ENCODE data around the gene EFCAB13. TPM values are rescaled to one million over a fixed set of nuclear protein-coding genes. Genes with fewer than 3 reads are reported as not detected.

Gene EFCAB13
- total RNA-seq, 4 donors from 2014 or later = 6.0 to 12.7 (median 8.1) TPM

DNA sequence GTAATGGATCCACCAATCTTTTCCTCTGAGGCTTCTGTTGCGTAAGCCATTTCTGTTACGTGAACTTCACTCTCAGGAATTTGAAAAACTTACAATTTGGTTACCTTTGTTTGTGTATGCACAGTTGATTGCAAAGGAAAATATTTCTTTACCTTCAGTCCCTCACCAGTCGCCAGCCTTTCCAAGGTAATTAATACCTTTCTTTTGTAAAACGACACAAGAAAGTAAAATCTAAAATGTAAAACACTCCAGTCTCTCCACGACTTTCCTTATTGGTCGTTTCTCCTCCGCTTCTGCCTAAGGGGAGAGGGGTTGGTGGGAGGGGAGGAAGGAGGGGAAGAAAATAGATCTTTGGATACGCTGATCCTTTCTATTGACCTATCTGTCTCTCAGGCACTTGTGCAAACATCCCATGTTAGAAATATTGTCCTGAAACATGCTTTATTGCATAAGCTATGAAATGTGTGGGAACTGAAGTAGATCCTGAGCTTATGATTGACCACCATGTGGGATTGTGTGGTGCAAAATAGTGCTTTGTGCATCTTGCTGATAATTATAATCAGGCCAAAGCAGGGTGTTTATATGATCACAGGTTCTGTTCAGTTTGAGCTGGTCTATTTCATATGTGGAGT lies 32.4 kb upstream of the EFCAB13 start:
- WGBS, 2 donors (ENCODE audit: low coverage in 1 of 2) = 87 to 88% methylated on average over 7 to 8 of the region's 8 CpGs
- intact Hi-C loops (cut with DNase I; ENCODE audit: low total_unique reads) = no loop called here
- Histone ChIP-seq H3K9me3 (no peaks in the 10 kb centered on the region), H3K27ac (no peak overlapping the region), H3K4me1 (peaks cover 0 to 15% (median 3%) of the 10 kb centered on the region in 4 donors), H3K27me3 (no peaks in the 10 kb centered on the region), H3K4me3 (no peak overlapping the region), H3K36me3 (peaks cover 0 to 4% (median 0%) of the 10 kb centered on the region in 4 donors)
- in situ Hi-C loops (cut with MboI; ENCODE audit: low pct_ligation_motif_present in 1 of 4, low pct_unique_long_range_greater_than_20kb in 1 of 4, low sequenced_read_pairs in 3 of 4) = no loop called here
- TF ChIP-seq POLR2AphosphoS5 (IDR thresholded peaks at IDR 0.05) (no peak), EP300 (IDR thresholded peaks at IDR 0.05; ENCODE audit: low read depth) (no peak), POLR2A (IDR thresholded peaks at IDR 0.05) (no peak)
- TF ChIP-seq, protein P1, sequence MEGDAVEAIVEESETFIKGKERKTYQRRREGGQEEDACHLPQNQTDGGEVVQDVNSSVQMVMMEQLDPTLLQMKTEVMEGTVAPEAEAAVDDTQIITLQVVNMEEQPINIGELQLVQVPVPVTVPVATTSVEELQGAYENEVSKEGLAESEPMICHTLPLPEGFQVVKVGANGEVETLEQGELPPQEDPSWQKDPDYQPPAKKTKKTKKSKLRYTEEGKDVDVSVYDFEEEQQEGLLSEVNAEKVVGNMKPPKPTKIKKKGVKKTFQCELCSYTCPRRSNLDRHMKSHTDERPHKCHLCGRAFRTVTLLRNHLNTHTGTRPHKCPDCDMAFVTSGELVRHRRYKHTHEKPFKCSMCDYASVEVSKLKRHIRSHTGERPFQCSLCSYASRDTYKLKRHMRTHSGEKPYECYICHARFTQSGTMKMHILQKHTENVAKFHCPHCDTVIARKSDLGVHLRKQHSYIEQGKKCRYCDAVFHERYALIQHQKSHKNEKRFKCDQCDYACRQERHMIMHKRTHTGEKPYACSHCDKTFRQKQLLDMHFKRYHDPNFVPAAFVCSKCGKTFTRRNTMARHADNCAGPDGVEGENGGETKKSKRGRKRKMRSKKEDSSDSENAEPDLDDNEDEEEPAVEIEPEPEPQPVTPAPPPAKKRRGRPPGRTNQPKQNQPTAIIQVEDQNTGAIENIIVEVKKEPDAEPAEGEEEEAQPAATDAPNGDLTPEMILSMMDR (IDR thresholded peaks at IDR 0.05) = no peak
- no peak for DNase-seq

DNA sequence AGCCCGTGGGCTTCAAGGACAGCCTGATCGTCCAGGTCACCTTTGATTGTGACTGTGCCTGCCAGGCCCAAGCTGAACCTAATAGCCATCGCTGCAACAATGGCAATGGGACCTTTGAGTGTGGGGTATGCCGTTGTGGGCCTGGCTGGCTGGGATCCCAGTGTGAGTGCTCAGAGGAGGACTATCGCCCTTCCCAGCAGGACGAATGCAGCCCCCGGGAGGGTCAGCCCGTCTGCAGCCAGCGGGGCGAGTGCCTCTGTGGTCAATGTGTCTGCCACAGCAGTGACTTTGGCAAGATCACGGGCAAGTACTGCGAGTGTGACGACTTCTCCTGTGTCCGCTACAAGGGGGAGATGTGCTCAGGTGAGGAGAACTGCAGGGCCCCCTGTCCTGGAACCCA lies 31.5 kb upstream of the EFCAB13 start:
- intact Hi-C loops (cut with DNase I; ENCODE audit: low total_unique reads) = no loop called here
- in situ Hi-C loops (cut with MboI; ENCODE audit: low pct_ligation_motif_present in 1 of 4, low pct_unique_long_range_greater_than_20kb in 1 of 4, low sequenced_read_pairs in 3 of 4) = no loop called here
- no peak overlapping the region for H3K4me3 ChIP-seq
- DNase-seq = no peak
- peaks cover 0 to 4% (median 0%) of the 10 kb centered on the region in 4 donors for H3K36me3 ChIP-seq
- no peaks in the 10 kb centered on the region for H3K9me3 ChIP-seq
- H3K27me3 ChIP-seq = no peaks in the 10 kb centered on the region
- H3K27ac ChIP-seq = no peak overlapping the region
- 89% methylated on average over 14 of the region's 14 CpGs; no CpG with 5 or more reads in 1 of the 2 donors for WGBS, 2 donors (ENCODE audit: low coverage in 1 of 2)
- TF ChIP-seq POLR2AphosphoS5 (IDR thresholded peaks at IDR 0.05) (no peak), EP300 (IDR thresholded peaks at IDR 0.05; ENCODE audit: low read depth) (no peak), POLR2A (IDR thresholded peaks at IDR 0.05) (no peak)
- TF ChIP-seq, protein P1 (IDR thresholded peaks at IDR 0.05) = no peak
- H3K4me1 ChIP-seq = peaks cover 0 to 15% (median 3%) of the 10 kb centered on the region in 4 donors

DNA sequence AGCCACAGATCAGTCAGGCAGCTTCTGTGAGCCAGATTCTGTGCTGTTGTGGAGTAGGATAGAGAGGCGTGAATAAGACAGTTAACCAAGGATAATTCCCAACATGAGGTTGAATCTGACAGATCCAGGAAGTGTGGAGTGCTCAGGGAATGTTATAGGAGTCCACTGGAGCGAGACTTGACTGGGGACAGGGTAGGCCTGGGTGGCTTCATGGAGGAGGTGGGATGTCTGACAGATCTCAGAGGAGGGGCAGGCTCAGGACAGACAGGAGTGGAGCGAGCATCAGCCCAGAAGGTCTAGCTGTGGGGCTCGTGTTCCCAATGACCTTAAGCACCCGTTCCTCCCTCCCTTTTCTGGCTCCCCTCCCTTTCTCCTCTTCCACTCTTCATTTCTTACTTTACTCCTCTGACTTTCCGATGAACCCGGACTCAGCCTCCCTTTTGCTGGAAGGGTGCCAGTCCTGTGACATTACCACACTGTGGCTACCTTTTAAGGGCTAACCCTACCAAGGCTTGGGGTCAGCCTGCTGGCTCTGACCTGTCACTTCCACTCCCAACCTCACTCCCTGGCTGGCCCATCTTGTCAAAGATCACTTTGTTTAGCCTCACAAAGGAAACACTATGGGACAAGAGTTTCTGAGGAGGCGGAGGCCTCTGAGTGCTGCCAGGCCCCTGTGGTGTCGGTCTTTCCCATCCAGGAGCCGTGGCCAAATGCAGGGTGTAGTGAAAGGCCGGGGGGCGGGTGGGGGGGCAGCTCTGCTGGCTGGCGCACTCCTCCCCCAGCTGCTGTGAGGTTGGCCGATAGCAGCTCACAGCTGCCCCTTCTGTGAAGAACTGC lies 28.5 kb upstream of the EFCAB13 start:
- no peaks in the 10 kb centered on the region for H3K9me3 ChIP-seq
- in situ Hi-C loops (cut with MboI; ENCODE audit: low pct_ligation_motif_present in 1 of 4, low pct_unique_long_range_greater_than_20kb in 1 of 4, low sequenced_read_pairs in 3 of 4) (no loop called here), intact Hi-C loops (cut with DNase I; ENCODE audit: low total_unique reads) (no loop called here)
- no peak overlapping the region for H3K4me3 ChIP-seq
- peak overlapping the region in 2 of 4 donors; percentile 44 to 55 for H3K27ac ChIP-seq
- WGBS, 2 donors (ENCODE audit: low coverage in 1 of 2) = 87% methylated on average over 12 of the region's 14 CpGs; no CpG with 5 or more reads in 1 of the 2 donors
- TF ChIP-seq POLR2AphosphoS5 (IDR thresholded peaks at IDR 0.05) (no peak), EP300 (IDR thresholded peaks at IDR 0.05; ENCODE audit: low read depth) (no peak)
- H3K27me3 ChIP-seq = no peaks in the 10 kb centered on the region
- no peak for DNase-seq
- H3K4me1 ChIP-seq = peaks cover 0 to 10% (median 3%) of the 10 kb centered on the region in 4 donors
- no peaks in the 10 kb centered on the region for H3K36me3 ChIP-seq

DNA sequence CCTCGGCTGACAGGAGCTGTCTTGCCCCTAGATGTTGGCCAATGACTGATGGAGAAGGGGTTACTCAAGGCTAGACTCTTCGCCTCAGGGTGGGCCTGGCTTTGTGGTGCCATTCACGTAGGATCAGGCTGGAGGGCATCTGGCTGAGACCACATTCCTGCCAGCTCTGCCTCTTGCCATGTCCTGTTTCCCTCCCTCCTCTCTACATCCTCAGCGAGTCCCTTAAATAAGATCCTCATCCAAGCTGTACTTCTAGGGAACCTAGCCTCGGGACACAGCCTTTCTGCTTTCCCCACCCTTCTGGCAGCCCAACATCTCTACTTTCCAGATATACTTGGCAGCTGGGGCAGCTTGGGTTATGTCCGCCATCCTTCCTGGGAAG lies 27.9 kb upstream of the EFCAB13 start:
- intact Hi-C loops (cut with DNase I; ENCODE audit: low total_unique reads) = no loop called here
- H3K4me1 ChIP-seq = peaks cover 0 to 10% (median 3%) of the 10 kb centered on the region in 4 donors
- H3K27me3 ChIP-seq = no peaks in the 10 kb centered on the region
- in situ Hi-C loops (cut with MboI; ENCODE audit: low pct_ligation_motif_present in 1 of 4, low pct_unique_long_range_greater_than_20kb in 1 of 4, low sequenced_read_pairs in 3 of 4) = no loop called here
- 73 to 89% methylated on average over 2 to 6 of the region's 6 CpGs for WGBS, 2 donors (ENCODE audit: low coverage in 1 of 2)
- no peak for DNase-seq
- H3K27ac ChIP-seq = peak overlapping the region in 1 of 4 donors; percentile 10
- H3K36me3 ChIP-seq = no peaks in the 10 kb centered on the region
- no peak for TF ChIP-seq EP300 (IDR thresholded peaks at IDR 0.05; ENCODE audit: low read depth)
- TF ChIP-seq, protein P1 (IDR thresholded peaks at IDR 0.05) = no peak
- no peak for TF ChIP-seq POLR2AphosphoS5 (IDR thresholded peaks at IDR 0.05)
- TF ChIP-seq POLR2A (IDR thresholded peaks at IDR 0.05) = no peak
- H3K4me3 ChIP-seq = no peak overlapping the region
- no peaks in the 10 kb centered on the region for H3K9me3 ChIP-seq

All from transverse colon (tissue), 4 donors.